Right lobe of liver (tissue), 6 donors: ENCODE measurements around the gene RNASEH2A. TPM values are rescaled to one million over a fixed set of nuclear protein-coding genes. Genes with fewer than 3 reads are reported as not detected.

Source experiments
- ATAC-seq, 4 donors: fragments of 200-7000 bp; cut with Tn5 transposase; one replicate each; pipeline ENCODE4 v1.9.1; 2020; ENCODE audit warnings: mild to moderate bottlenecking in 4 of 4, moderate library complexity in 4 of 4
- DNase-seq, 3 donors: peaks; one replicate each; pipeline ENCODE4 v3.0.0-alpha.2; 2020
- H3K27ac ChIP-seq, 3 donors: fragments of 200-600 bp; one replicate each; pipeline ENCODE4 v1.8.0; 2022
- H3K27me3 ChIP-seq, 2 donors: fragments of 200-600 bp; one replicate each; pipeline ENCODE4 v1.8.0; 2022
- H3K36me3 ChIP-seq, 4 donors: fragments of 200-600 bp; sonication (generic) in 1 of 4; one replicate each; pipeline versions ENCODE4 v1.5.1 to v1.8.0; 2017 to 2022; ENCODE audit warnings: control low read depth in 1 of 4
- H3K4me1 ChIP-seq, 4 donors: fragments of 200-600 bp; sonication (generic) in 1 of 4; one replicate each; pipeline versions ENCODE4 v1.5.1 to v1.8.0; 2017 to 2022; ENCODE audit warnings: control low read depth in 1 of 4
- H3K4me3 ChIP-seq, 3 donors: fragments of 200-600 bp; one replicate each; pipeline ENCODE4 v1.8.0; 2022
- H3K9me3 ChIP-seq, 4 donors: fragments of 200-600 bp; sonication (generic) in 1 of 4; one replicate each; pipeline versions ENCODE4 v1.5.1 to v1.8.0; 2017 to 2022; ENCODE audit warnings: control low read depth in 1 of 4
- CTCF ChIP-seq, 4 donors: fragments of 200-600 bp in 3 of 4; fragments of 450-650 bp in 1 of 4; IDR thresholded peaks; one replicate each; pipeline versions ENCODE4 v1.5.1 to v1.8.0; 2016 to 2022; ENCODE audit warnings: antibody characterized with exemption in 4 of 4, mild to moderate bottlenecking in 2 of 4
- POLR2A ChIP-seq: fragments of 450-650 bp; IDR thresholded peaks from one replicate; pipeline ENCODE4 v1.6.1; 2017; ENCODE audit warnings: antibody characterized with exemption, mild to moderate bottlenecking
- WGBS: methylation state at CpG from one replicate; pipeline ENCODE4 v1.1.6; 2018; ENCODE audit warnings: low coverage, low lambda C conversion rate; ENCODE audit not compliant: insufficient coverage; ENCODE audit errors: missing lambda C conversion rate; 5-methylcytosine and 5-hydroxymethylcytosine counted together
- intact Hi-C, 2 donors: fragments of 100-400 bp; cut with DNase I; formaldehyde crosslinking; loops; one replicate each; pipeline versions ENCODE4 v1.11.2 to v1.14.1; 2022
- total RNA-seq, 6 experiments: library from RNA; depleted of rRNA in 2 of 6; stranded (reverse); fragments of >200 nt in 2 of 6; fragmentation: NEBNext Ultra II Directional in 3 of 6; extraction: Animal tissue kit (Norgen Biotek cat#: 25700) in 3 of 6; gene quantifications; one replicate each; pipeline versions ENCODE4 v1.1.0 to v1.2.4, GENCODE V29; 2016 to 2023
- donor health status: DM: no; HTN: yes; CAD: no.
- donor health status: DM: no; HTN: no; CAD: no.
- donor health status: DM: no; HTN: no; CAD: no.
- donor health status: DM: no; HTN: yes; CAD: no.
- donor health status: DM: no; HTN: yes; CAD: no.

The RNASEH2A gene
- total RNA-seq, 6 experiments from 2014 or later, result 2.1 to 7.1 (median 3.7) TPM

- no peaks in the 10 kb centered on the region for H3K9me3 ChIP-seq
- no peaks in the 10 kb centered on the region for H3K36me3 ChIP-seq
- 94% methylated on average over 2 of the region's 2 CpGs for WGBS
- no peak overlapping the region for H3K4me3 ChIP-seq
- intact Hi-C loops, result no loop called here
- H3K4me1 ChIP-seq, result no peaks in the 10 kb centered on the region
- DNase-seq (no peak), ATAC-seq (no peak)
- no peaks in the 10 kb centered on the region for H3K27me3 ChIP-seq
- no peak for TF ChIP-seq CTCF (IDR thresholded peaks at IDR 0.05)
- no peak for TF ChIP-seq POLR2A
- no peak overlapping the region for H3K27ac ChIP-seq
Observed at GRCh38 chr19:12821761-12822160, 15.4 kb downstream of the RNASEH2A start.

- intact Hi-C loops, result no loop called here
- 8% methylated on average over 30 of the region's 46 CpGs for WGBS
- peaks cover 0 to 5% (median 0%) of the 10 kb centered on the region in 4 donors for H3K4me1 ChIP-seq
- H3K27ac ChIP-seq, result no peak overlapping the region
- TF ChIP-seq CTCF (IDR thresholded peaks at IDR 0.05) (peak in 3 of 4 donors; percentile 18 to 37 (median 19)), POLR2A (no peak)
- H3K36me3 ChIP-seq, result no peaks in the 10 kb centered on the region
- no peak overlapping the region for H3K4me3 ChIP-seq
- DNase-seq (no peak), ATAC-seq (peak in 3 of 4 donors; percentile 30 to 52 (median 30))
- H3K27me3 ChIP-seq, result peaks cover 0 to 8% of the 10 kb centered on the region in 2 donors
- no peaks in the 10 kb centered on the region for H3K9me3 ChIP-seq
Observed at GRCh38 chr19:12825254-12826131, 19.1 kb downstream of the RNASEH2A start.

GRCh38 chr19:12828494-12828893, 22.1 kb downstream of the RNASEH2A start:
- WGBS, result 6% methylated on average over 11 of the region's 23 CpGs
- no peak overlapping the region for H3K4me3 ChIP-seq
- TF ChIP-seq CTCF (IDR thresholded peaks at IDR 0.05), result no peak
- TF ChIP-seq POLR2A, result no peak
- no peaks in the 10 kb centered on the region for H3K36me3 ChIP-seq
- peaks cover 0 to 7% (median 0%) of the 10 kb centered on the region in 4 donors for H3K4me1 ChIP-seq
- peaks cover 0 to 16% of the 10 kb centered on the region in 2 donors for H3K27me3 ChIP-seq
- intact Hi-C loops, result no loop called here
- H3K27ac ChIP-seq, result no peak overlapping the region
- DNase-seq (peak in 2 of 3 donors; percentile 58 to 59), ATAC-seq (peak; percentile 61 to 85 (median 75))
- H3K9me3 ChIP-seq, result no peaks in the 10 kb centered on the region

- Histone ChIP-seq H3K4me3 (no peak overlapping the region), H3K27ac (no peak overlapping the region), H3K4me1 (peaks cover 0 to 5% (median 0%) of the 10 kb centered on the region in 4 donors), H3K9me3 (no peaks in the 10 kb centered on the region), H3K27me3 (peaks cover 0 to 30% of the 10 kb centered on the region in 2 donors), H3K36me3 (no peaks in the 10 kb centered on the region)
- 0% methylated on average over 1 of the region's 5 CpGs for WGBS
- no peak for DNase-seq
- no peak for ATAC-seq
- intact Hi-C loops, result no loop called here
- TF ChIP-seq CTCF (IDR thresholded peaks at IDR 0.05) (no peak), POLR2A (no peak)
Observed at GRCh38 chr19:12833418-12833737, 27.0 kb downstream of the RNASEH2A start.
